Measurements from ENCODE around the gene SLC7A10. TPM values are rescaled to one million over a fixed set of nuclear protein-coding genes. Genes with fewer than 3 reads are reported as not detected.

SLC7A10 gene
- total RNA-seq, 2 donors from 2014 or later: not detected

DNA sequence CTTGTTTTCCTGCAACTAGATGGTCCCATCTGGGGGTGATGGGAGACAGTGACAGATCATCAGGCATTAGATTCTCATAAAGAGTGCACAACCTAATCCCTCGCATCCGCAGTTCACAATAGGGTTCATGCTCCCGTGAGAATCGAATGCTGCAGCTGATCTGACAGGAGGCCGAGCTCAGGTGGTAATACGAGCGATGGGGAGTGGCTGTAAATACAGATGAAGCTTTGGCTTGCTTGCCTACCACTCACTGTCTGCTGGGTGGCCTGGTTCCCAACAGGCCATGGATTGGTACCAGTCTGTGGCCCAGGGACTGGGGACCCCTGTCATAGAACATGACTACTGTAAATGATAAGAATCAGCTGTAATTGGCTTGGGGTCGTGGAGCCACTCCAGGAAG is 65.8 kb downstream of the SLC7A10 start:
- ATAC-seq (ENCODE audit: insufficient number of reproducible peaks, low FRiP score, low read depth): no peak
- no peak overlapping the region for H3K27ac ChIP-seq
- no peaks in the 10 kb centered on the region for H3K27me3 ChIP-seq (replicated peaks; ENCODE audit: insufficient read depth)
- H3K4me1 ChIP-seq (ENCODE audit: control insufficient read depth in 1 of 2, low read depth in 2 of 2): no peaks in the 10 kb centered on the region
- DNase-seq (ENCODE audit: low spot score): no peak
- H3K4me3 ChIP-seq: no peak overlapping the region
- H3K9me3 ChIP-seq: no peaks in the 10 kb centered on the region
- TF ChIP-seq CTCF (IDR thresholded peaks at IDR 0.05): no peak
- no peaks in the 10 kb centered on the region for H3K36me3 ChIP-seq

DNA sequence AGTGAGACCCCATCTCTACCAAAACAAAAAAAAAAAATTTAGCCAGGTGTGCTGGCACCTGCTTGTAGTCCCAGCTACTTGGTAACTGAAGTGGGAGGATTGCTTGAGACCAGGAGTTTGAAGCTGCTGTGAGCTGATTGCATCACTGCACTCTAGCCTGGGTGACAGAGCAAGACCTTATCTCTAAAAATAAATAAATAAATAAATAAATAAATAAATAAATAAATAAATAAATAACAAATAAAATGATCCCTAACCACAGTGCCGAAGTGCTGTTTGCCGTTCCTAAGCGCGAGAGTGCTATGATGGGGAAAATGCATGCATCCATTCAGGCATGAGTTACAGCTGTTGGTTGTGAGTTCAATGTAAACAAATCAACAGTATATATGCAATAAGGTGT is 66.5 kb downstream of the SLC7A10 start:
- no peak for ATAC-seq (ENCODE audit: insufficient number of reproducible peaks, low FRiP score, low read depth)
- DNase-seq (ENCODE audit: low spot score): no peak
- no peak for TF ChIP-seq CTCF (IDR thresholded peaks at IDR 0.05)

More for the DNA sequence above, 66.5 kb downstream of the SLC7A10 start:
- H3K27me3 ChIP-seq (replicated peaks; ENCODE audit: insufficient read depth): no peaks in the 10 kb centered on the region
- H3K9me3 ChIP-seq: no peaks in the 10 kb centered on the region
- H3K27ac ChIP-seq: no peak overlapping the region
- H3K4me3 ChIP-seq: no peak overlapping the region
- no peaks in the 10 kb centered on the region for H3K4me1 ChIP-seq (ENCODE audit: control insufficient read depth in 1 of 2, low read depth in 2 of 2)
- H3K36me3 ChIP-seq: no peaks in the 10 kb centered on the region

Other genes starting within 250 kb of the SLC7A10 start
- gene RHPN2, start 161.0 kb downstream of the SLC7A10 start, total RNA-seq: 1 to 10 TPM in 1 of 2 donors, under 1 TPM in 1; 0.81 to 2.4 TPM
- 1 to 10 TPM; 6.5 to 6.6 TPM for gene GPATCH1, start 144.7 kb downstream of the SLC7A10 start, total RNA-seq
- not detected for gene WDR88, start 93.7 kb downstream of the SLC7A10 start, total RNA-seq
- gene LRP3, start 31.5 kb downstream of the SLC7A10 start, total RNA-seq: 10 to 100 TPM; 32.2 to 50.9 TPM
- gene CEBPA, start 76.7 kb upstream of the SLC7A10 start, total RNA-seq: 1 to 10 TPM; 4.7 to 4.9 TPM
- 10 to 100 TPM; 19.9 to 32.6 TPM for gene CEBPG, start 147.9 kb upstream of the SLC7A10 start, total RNA-seq

Measured in thoracic aorta (tissue), 2 donors.